Inferior parietal cortex (tissue), 1 donor: ENCODE data around the gene ZNF14.
"Not testable (repeated sequence)": the region's sequence is repeated elsewhere in the genome, so short reads cannot be mapped to it uniquely, and the experiment has no call there.

ENCODE experiments used
- DNase-seq: peaks from one replicate; pipeline ENCODE4 v3.0.0-alpha.2; 2016; ENCODE audit errors: extremely low spot score

ZNF14 gene

DNA sequence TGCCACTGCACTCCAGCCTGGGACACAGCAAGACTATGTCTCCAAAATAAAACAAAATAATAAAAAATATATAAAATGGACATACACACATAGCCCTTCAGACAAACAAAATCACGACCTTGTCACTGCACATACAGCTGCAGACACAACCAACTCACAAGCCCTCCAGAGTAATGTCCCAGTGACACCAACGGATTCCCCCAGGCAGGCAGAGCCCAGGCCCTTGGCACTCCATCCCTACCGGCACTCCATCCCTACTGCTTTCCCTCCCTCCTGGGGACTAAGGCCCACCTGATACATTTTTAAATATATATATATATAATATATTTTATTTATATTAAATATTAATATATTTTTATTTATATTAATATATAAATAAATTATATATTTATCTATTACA lies 45.8 kb downstream of the ZNF14 start:
- DNase-seq = no peak

GRCh38 chr19:19686580-19686979 lies 46.3 kb downstream of the ZNF14 start:
- DNase-seq = no peak

DNA sequence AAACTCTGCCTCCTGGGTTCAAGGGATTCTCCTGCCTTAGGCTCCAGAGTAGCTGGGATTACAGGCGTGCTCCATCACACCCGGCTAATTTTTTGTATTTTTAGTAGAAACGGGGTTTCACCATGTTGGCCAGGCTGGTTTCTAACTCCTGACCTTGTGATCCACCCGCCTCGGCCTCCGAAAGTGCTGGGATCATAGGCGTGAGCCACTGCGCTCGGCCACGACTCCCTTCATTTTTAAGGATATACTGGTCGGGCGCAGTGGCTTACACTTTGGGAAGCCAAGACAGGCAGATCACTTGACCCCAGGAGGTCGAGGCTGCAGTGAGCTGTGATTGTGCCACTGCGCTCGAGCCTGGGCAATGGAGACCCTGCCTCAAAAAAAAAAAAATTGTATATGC lies 46.8 kb downstream of the ZNF14 start:
- not testable (repeated sequence) for DNase-seq

DNA sequence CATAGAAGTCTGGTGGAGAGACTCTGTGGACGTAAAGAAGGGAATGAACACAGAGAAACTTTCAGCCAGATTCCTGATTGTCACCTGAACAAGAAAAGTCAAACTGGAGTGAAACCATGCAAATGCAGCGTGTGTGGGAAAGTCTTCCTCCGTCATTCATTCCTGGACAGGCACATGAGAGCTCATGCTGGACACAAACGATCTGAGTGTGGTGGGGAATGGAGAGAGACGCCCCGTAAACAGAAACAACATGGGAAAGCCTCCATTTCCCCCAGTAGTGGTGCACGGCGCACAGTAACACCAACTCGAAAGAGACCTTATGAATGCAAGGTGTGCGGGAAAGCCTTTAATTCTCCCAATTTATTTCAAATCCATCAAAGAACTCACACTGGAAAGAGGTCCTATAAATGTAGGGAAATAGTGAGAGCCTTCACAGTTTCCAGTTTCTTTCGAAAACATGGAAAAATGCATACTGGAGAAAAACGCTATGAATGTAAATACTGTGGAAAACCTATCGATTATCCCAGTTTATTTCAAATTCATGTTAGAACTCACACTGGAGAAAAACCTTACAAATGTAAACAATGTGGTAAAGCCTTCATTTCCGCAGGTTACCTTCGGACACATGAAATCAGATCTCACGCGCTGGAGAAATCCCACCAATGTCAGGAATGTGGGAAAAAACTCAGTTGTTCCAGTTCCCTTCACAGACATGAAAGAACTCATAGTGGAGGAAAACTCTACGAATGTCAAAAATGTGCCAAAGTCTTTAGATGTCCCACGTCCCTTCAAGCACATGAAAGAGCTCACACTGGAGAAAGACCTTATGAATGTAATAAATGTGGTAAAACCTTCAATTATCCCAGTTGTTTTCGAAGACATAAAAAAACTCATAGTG lies 53.5 kb downstream of the ZNF14 start:
- no peak for DNase-seq

- no peak for DNase-seq
Measured at GRCh38 chr19:19677579-19677978, 55.3 kb downstream of the ZNF14 start.

GRCh38 chr19:19674315-19674714 lies 58.6 kb downstream of the ZNF14 start:
- no peak for DNase-seq

- DNase-seq = no peak
Measured at GRCh38 chr19:19672816-19673215, 60.1 kb downstream of the ZNF14 start.

DNA sequence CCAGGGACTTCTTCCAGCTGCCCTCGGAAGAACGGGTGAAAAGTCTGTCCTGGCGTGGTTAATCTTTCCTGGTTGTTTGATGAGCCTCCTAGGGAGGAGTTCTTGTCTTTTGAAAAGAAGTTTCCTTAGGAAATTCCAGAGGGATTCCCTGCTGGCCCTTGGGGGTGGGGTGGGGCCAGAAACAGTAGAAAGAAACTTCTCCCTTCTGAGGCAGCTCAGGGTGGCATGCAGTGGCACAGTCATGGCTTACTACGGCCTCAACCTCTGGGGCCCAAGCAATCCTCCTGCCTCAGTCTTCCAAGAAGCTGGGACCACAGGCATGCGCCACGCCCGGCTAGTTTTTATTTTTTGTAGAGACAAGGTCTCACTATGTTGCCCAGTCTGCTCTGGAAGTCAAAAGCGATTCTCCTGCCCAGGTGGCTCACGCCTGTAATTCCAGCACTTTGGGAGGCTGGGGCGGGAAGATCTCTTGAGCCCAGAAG lies 62.8 kb downstream of the ZNF14 start:
- no peak for DNase-seq

DNA sequence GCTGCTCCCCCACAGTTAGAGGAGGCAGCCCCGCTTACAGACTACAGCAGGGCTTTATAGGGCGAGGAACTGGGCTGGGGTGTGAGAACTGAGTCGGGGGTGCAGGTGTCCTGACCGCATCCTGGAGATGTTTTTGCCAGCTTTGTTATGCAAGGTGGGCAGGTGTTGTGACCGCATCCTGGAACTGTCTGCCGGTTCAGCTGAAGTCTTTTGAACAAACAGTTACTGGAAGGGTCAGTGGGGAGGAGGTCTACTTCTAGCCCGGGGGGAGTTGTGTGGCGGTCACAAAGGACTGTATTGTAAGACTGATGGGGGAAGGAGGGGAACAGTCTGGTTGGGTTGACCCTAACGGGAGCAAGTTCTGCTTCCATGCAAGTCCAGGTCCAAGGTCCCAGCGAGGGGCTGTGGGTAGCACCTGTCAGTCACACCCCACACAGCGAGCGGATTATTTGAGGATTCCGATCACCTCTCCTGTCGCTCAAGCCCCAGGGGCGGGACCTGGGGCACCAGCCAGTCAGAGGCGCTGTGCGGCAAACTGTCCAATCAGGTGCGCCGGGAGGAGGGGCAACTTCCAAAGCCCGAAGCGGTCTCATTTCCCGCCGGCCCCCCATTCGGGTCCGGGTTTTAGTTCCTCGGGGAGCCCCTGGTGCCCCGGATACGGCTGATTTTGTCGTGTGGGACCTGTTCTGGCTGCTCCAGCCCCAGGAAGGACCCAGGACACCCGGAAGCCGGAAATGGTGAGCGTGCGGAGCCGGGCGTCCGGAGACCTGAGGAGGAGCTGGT lies 64.5 kb downstream of the ZNF14 start, which contains the start of gene ZNF101:
Gene ZNF101 (plus strand): TSS at position 610 of the 783 bp plus-strand sequence. CDS start 125 bp downstream, at position 735.
- DNase-seq = peak; percentile 96

- DNase-seq = not testable (repeated sequence)
Measured at GRCh38 chr19:19665420-19665948, 67.4 kb downstream of the ZNF14 start.

- DNase-seq = peak; percentile 97
Measured at GRCh38 chr19:19663256-19664120, 69.4 kb downstream of the ZNF14 start, which contains the start of gene ATP13A1. Gene ATP13A1 (minus strand): TSS chr19:19663676. CDS start chr19:19663666, 10 bp downstream.

- DNase-seq = no peak
Measured at GRCh38 chr19:19662871-19663255, 70.0 kb downstream of the ZNF14 start.

- DNase-seq = no peak
Measured at GRCh38 chr19:19662344-19662743, 70.6 kb downstream of the ZNF14 start.

GRCh38 chr19:19661675-19662251 lies 71.1 kb downstream of the ZNF14 start:
- DNase-seq = no peak

DNA sequence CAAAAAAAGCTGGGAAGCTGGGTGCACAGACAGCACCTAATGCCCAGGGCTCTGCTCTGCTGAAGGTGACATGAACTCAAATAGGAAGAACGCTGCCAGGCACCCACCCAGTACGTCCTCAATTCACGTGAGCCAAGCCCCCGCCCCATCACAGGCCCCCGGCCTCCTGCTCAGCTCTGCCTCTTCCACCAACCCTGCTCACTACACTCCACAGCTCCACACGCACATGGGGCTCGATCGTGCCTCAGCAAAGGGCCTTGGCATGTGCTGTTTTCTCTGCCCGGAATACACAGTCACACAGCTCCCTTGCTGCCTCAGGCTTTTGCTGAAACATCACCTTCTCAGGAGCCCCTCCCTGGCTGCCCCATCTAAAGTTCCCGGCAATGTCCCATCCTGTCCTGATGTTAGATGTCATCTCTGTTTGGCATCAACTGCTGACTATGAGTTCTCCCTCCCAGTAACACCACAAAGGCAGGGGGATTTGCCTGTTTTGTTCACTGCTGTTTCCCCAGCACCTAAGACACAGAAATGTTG lies 71.7 kb downstream of the ZNF14 start:
- no peak for DNase-seq
